Panc1 (cell line): ENCODE data around the gene RPGRIP1. TPM values are rescaled to one million over a fixed set of nuclear protein-coding genes. Genes with fewer than 3 reads are reported as not detected.
"Not testable (repeated sequence)": the region's sequence is repeated elsewhere in the genome, so short reads cannot be mapped to it uniquely, and the experiment has no call there.

Source experiments
- ATAC-seq: fragments of 200-7000 bp; cut with Tn5 transposase; 2 replicates; pipeline ENCODE4 v1.9.1; 2020; ENCODE audit warnings: mild to moderate bottlenecking, moderate library complexity
- BruUV-seq: library from RNA; stranded (reverse); fragments of 400-500 nt; replicated peaks from 2 replicates; lab custom pipeline; 2021; lab: Mats Ljungman, UMichigan
- CTCF ChIA-PET: fragments of 300-600 bp; sonication (Branson Sonifier 250); formaldehyde crosslinking; loops from one replicate; lab custom pipeline; 2022; ENCODE audit warnings: antibody characterized with exemption; lab: Charles Lee
- POLR2A ChIA-PET: fragments of 300-600 bp; sonication (Branson Sonifier 250); formaldehyde crosslinking; loops from one replicate; lab custom pipeline; 2022; ENCODE audit warnings: antibody characterized with exemption; lab: Charles Lee
- DNase-seq: peaks from one replicate; pipeline ENCODE4 v3.0.0-alpha.2; 2010; ENCODE audit warnings: low read depth, low spot score
- H3K27ac ChIP-seq: 2 replicates; pipeline ENCODE4 v1.5.1; 2011; ENCODE audit warnings: mild to moderate bottlenecking, low read length, inconsistent platforms
- H3K27me3 ChIP-seq: fragments of 200-500 bp; sonication (Bioruptor generic); 2 replicates; pipeline ENCODE4 v1.6.0; 2014; ENCODE audit warnings: low read length, inconsistent platforms; ENCODE audit not compliant: control insufficient read depth, insufficient read depth
- H3K36me3 ChIP-seq: fragments of 200-500 bp; sonication (Bioruptor generic); 2 replicates; pipeline ENCODE4 v1.5.1; 2014; ENCODE audit warnings: inconsistent platforms, mild to moderate bottlenecking, low read length, moderate library complexity; ENCODE audit not compliant: control insufficient read depth, insufficient read depth
- H3K4me1 ChIP-seq: 2 replicates; pipeline ENCODE4 v1.5.1; 2011; ENCODE audit warnings: inconsistent platforms, mild to moderate bottlenecking, low read length, moderate library complexity; ENCODE audit not compliant: control insufficient read depth, insufficient read depth
- H3K4me3 ChIP-seq, 2 experiments: 2 replicates each; pipeline ENCODE4 v1.5.1; 2011 to 2012; ENCODE audit warnings: low read depth in 2 of 2, low read length in 2 of 2, mild to moderate bottlenecking in 2 of 2, inconsistent platforms in 1 of 2, moderate library complexity in 1 of 2
- H3K9me3 ChIP-seq: fragments of 200-500 bp; sonication (Bioruptor generic); 2 replicates; pipeline ENCODE4 v1.5.1; 2014; ENCODE audit warnings: low read depth, mild to moderate bottlenecking, inconsistent platforms, low read length, moderate library complexity; ENCODE audit not compliant: control insufficient read depth, insufficient read depth
- POLR2AphosphoS5 ChIP-seq: IDR thresholded peaks from 2 replicates; pipeline ENCODE4 v1.6.1; 2012; ENCODE audit warnings: mild to moderate bottlenecking, low read depth, low read length, moderate library complexity
- REST ChIP-seq, 2 experiments: IDR thresholded peaks; 2 replicates each; pipeline ENCODE4 v1.6.1; 2011 to 2012; ENCODE audit warnings: low read depth in 2 of 2, control low read depth in 1 of 2, low read length in 1 of 2, mild to moderate bottlenecking in 1 of 2, moderate library complexity in 1 of 2; ENCODE audit not compliant: insufficient read depth in 1 of 2
- SIN3A ChIP-seq: IDR thresholded peaks from 2 replicates; pipeline ENCODE4 v1.6.1; 2012; ENCODE audit warnings: low read depth, mild to moderate bottlenecking, low read length, moderate library complexity, borderline replicate concordance; ENCODE audit not compliant: insufficient read depth
- TCF7L2 ChIP-seq: IDR thresholded peaks from 2 replicates; pipeline ENCODE4 v1.6.1; 2011; ENCODE audit warnings: mild to moderate bottlenecking, low read depth, low read length, inconsistent platforms
- in situ Hi-C: cut with HindIII; loops from 2 replicates; pipeline ENCODE4 v1.10.0; 2016; ENCODE audit warnings: low sequenced_read_pairs, low pct_unique_long_range_greater_than_20kb
- intact Hi-C: fragments of 100-400 bp; cut with micrococcal nuclease; formaldehyde crosslinking; loops from one replicate; pipeline ENCODE4 v1.10.0; 2022; ENCODE audit not compliant: unreplicated experiment
- total RNA-seq: library from RNA; stranded (reverse); gene quantifications from one replicate; pipeline ENCODE4 v1.2.1, GENCODE V29; 2021; ENCODE audit not compliant: unreplicated experiment
- TF ChIP-seq, protein P1 (sequence below): fragments of 450-650 bp; IDR thresholded peaks from 2 replicates; pipeline ENCODE4 v1.5.1; 2017; ENCODE audit warnings: mild to moderate bottlenecking

Gene RPGRIP1
- total RNA-seq, 1 experiment from 2014 or later, result 0.28 TPM

DNA sequence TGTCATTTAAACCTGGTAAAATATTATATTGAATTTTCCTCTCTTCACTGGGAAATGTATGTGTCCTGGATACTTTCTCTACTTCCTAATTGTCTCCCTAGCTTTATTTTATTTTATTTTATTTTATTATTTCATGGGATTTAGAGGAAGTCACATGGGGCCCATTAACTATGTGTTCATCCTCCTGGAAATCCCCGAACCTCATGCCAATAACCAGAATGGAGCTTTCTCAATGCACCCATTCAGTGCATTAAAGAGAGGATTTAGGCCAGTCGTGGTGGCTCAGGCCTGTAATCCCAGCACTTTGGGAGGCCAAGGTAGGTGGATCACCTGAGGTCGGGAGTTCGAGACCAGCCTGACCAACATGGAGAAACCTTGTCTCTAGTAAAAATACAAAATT, 1.3 kb upstream of the RPGRIP1 start:
- Histone ChIP-seq H3K27ac (no peak overlapping the region), H3K27me3 (no peaks in the 10 kb centered on the region), H3K4me3 (no peak overlapping the region), H3K9me3 (no peaks in the 10 kb centered on the region), H3K4me1 (no peaks in the 10 kb centered on the region), H3K36me3 (no peaks in the 10 kb centered on the region)
- POLR2A ChIA-PET, result no interaction called here
- intact Hi-C loops, result no loop called here
- no peak for ATAC-seq
- in situ Hi-C loops, result no loop called here
- DNase-seq, result no peak
- TF ChIP-seq TCF7L2, result no peak
- TF ChIP-seq, protein P1, sequence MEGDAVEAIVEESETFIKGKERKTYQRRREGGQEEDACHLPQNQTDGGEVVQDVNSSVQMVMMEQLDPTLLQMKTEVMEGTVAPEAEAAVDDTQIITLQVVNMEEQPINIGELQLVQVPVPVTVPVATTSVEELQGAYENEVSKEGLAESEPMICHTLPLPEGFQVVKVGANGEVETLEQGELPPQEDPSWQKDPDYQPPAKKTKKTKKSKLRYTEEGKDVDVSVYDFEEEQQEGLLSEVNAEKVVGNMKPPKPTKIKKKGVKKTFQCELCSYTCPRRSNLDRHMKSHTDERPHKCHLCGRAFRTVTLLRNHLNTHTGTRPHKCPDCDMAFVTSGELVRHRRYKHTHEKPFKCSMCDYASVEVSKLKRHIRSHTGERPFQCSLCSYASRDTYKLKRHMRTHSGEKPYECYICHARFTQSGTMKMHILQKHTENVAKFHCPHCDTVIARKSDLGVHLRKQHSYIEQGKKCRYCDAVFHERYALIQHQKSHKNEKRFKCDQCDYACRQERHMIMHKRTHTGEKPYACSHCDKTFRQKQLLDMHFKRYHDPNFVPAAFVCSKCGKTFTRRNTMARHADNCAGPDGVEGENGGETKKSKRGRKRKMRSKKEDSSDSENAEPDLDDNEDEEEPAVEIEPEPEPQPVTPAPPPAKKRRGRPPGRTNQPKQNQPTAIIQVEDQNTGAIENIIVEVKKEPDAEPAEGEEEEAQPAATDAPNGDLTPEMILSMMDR, result no peak
- TF ChIP-seq SIN3A, result no peak
- no peak for TF ChIP-seq REST (IDR thresholded peaks at IDR 0.05; ENCODE audit: insufficient read depth in 1 of 2, low read depth in 2 of 2, low read length in 1 of 2)
- no peak for TF ChIP-seq POLR2AphosphoS5
- BruUV-seq, result no TSS peak
- CTCF ChIA-PET, result interaction anchor here (0.6 kb wide), 1 partner anchor 817 kb away, joined by 3 read pairs; the partner anchor contains the start of gene PIP4P1

DNA sequence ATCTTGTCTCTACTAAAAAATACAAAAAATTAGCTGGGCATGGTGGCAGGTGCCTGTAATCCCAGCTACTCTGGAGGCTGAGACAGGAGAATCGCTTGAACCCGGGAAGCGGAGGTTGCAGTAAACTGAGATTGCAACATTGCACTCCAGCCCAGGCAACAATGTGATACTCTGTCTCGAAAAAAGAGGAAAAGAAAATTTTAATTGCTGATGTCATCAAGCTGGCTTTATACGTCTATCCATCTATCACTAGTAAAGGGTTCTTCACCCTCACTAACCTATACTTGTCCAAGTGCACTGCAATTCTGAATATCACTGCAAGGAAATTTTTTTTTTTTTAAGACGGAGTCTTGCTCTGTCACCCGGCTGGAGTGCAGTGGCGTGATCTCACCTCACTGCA, 2.0 kb downstream of the RPGRIP1 start:
- H3K27ac ChIP-seq, ATAC-seq, H3K36me3 ChIP-seq, H3K4me3 ChIP-seq, intact Hi-C loops, H3K27me3 ChIP-seq, CTCF ChIA-PET, in situ Hi-C loops, DNase-seq, BruUV-seq, POLR2A ChIA-PET, H3K4me1 ChIP-seq, H3K9me3 ChIP-seq: not testable (repeated sequence)

DNA sequence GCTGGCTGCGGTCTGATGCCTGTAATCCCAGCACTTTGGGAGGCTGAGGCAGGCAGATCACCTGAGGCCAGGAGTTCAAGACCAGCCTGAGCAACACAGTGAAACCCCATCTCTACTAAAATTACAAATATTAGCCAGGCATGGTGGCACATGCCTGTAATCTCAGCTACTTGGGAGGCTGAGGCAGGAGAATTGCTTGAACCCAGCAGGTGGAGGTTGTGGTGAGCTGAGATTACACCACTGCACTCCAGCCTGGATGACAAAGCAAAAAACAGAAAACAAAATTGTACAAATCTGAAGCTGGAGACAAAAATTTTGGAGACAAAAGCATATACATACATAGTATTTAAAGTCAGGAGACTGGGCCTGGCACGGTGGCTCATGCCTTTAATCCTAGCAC, 6.6 kb downstream of the RPGRIP1 start:
- intact Hi-C loops, result not testable (repeated sequence)

More for the DNA sequence above, 6.6 kb downstream of the RPGRIP1 start:
- H3K4me3 ChIP-seq, ATAC-seq, DNase-seq, H3K4me1 ChIP-seq, H3K36me3 ChIP-seq, H3K9me3 ChIP-seq, POLR2A ChIA-PET, in situ Hi-C loops, CTCF ChIA-PET, H3K27me3 ChIP-seq, H3K27ac ChIP-seq, BruUV-seq: not testable (repeated sequence)
